ENCODE data around the gene LONRF3. TPM values are rescaled to one million over a fixed set of nuclear protein-coding genes. Genes with fewer than 3 reads are reported as not detected.

LONRF3 gene
- polyA plus RNA-seq, 1 donor (not counting 4 experiments of a cell fraction or from before 2014, with no cell fraction given): not detected

- H3K9ac ChIP-seq (ENCODE audit: control insufficient read depth, extremely low read depth, insufficient read depth, low read length): no peak overlapping the region
- no peaks in the 10 kb centered on the region for H3K27me3 ChIP-seq (ENCODE audit: control insufficient read depth, extremely low read depth, insufficient read depth, low read length)
- no peak for DNase-seq (ENCODE audit: low read depth, low spot score)
- no peak overlapping the region for H3K4me3 ChIP-seq (ENCODE audit: control insufficient read depth in 2 of 3, extremely low read depth in 1 of 3, insufficient read depth in 2 of 3, low read depth in 1 of 3, low read length in 3 of 3)
- no peaks in the 10 kb centered on the region for H4K20me1 ChIP-seq (ENCODE audit: control insufficient read depth, extremely low read depth, insufficient read depth, low read length)
- H3K79me2 ChIP-seq (ENCODE audit: control insufficient read depth, insufficient read depth, low read length): no peaks in the 10 kb centered on the region
- H3K9me3 ChIP-seq (ENCODE audit: control insufficient read depth, low read depth, low read length): no peaks in the 10 kb centered on the region
- TF ChIP-seq, protein P1, sequence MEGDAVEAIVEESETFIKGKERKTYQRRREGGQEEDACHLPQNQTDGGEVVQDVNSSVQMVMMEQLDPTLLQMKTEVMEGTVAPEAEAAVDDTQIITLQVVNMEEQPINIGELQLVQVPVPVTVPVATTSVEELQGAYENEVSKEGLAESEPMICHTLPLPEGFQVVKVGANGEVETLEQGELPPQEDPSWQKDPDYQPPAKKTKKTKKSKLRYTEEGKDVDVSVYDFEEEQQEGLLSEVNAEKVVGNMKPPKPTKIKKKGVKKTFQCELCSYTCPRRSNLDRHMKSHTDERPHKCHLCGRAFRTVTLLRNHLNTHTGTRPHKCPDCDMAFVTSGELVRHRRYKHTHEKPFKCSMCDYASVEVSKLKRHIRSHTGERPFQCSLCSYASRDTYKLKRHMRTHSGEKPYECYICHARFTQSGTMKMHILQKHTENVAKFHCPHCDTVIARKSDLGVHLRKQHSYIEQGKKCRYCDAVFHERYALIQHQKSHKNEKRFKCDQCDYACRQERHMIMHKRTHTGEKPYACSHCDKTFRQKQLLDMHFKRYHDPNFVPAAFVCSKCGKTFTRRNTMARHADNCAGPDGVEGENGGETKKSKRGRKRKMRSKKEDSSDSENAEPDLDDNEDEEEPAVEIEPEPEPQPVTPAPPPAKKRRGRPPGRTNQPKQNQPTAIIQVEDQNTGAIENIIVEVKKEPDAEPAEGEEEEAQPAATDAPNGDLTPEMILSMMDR (optimal IDR thresholded peaks at IDR 0.05 in 1 of 3, IDR thresholded peaks at IDR 0.05 in 1 of 3, conservative IDR thresholded peaks at IDR 0.05 in 1 of 3; ENCODE audit: extremely low read depth in 1 of 3, insufficient read depth in 2 of 3, low read length in 3 of 3): no peak
- TF ChIP-seq EZH2 (IDR thresholded peaks at IDR 0.05; ENCODE audit: low read length): no peak
- no peak overlapping the region for H2AFZ ChIP-seq (ENCODE audit: control insufficient read depth, low read length)
- no peak overlapping the region for H3K4me2 ChIP-seq (ENCODE audit: control insufficient read depth, extremely low read depth, insufficient read depth, low read depth, low read length)
- no peaks in the 10 kb centered on the region for H3K4me1 ChIP-seq (ENCODE audit: control insufficient read depth, extremely low read depth, insufficient read depth, low read length)
- no peak for FAIRE-seq
- no peak overlapping the region for H3K27ac ChIP-seq (ENCODE audit: control insufficient read depth, insufficient read depth, low read length)
- no peaks in the 10 kb centered on the region for H3K36me3 ChIP-seq (ENCODE audit: control insufficient read depth in 2 of 2, extremely low read depth in 1 of 2, insufficient read depth in 2 of 2, low read length in 2 of 2)
- no peaks in the 10 kb centered on the region for H3K9me1 ChIP-seq (ENCODE audit: control insufficient read depth, extremely low read depth, insufficient read depth, low read length)
- dilution Hi-C loops (cut with MboI; ENCODE audit: extremely low pct_ligation_motif_present, low sequenced_read_pairs): no loop called here
Observed at GRCh38 chrX:119007189-119007770, 32.9 kb downstream of the LONRF3 start.

DNA sequence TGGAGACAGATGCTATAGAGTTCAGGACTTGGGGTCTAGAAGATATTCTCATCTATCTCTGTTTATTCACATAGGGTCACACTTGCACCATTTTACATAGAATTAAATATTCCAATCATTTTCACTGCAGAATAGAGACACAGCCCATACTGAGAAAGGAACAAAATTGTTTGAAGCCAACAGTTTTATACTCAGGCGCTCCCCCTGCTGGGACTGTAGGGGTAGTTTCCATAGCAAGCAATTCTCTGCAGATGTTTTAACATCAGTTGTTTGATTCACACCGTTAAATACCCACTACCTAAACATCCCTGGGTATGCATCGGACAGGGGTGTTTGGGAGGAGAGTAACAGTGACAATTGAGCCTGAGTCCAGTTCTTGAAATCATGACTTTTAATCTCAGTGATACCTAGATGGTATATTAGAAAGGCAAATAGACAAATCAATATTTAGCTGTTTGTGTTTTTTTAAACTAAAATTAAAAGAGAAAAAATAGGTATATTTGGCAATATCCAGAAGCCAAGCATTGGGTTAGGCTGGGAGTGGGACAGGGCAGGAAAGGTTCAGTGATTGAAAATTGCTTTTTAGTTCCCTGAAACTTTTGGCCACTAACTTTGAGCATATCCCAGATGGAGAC lies 33.8 kb downstream of the LONRF3 start:
- no peaks in the 10 kb centered on the region for H3K27me3 ChIP-seq (ENCODE audit: control insufficient read depth, extremely low read depth, insufficient read depth, low read length)
- dilution Hi-C loops (cut with MboI; ENCODE audit: extremely low pct_ligation_motif_present, low sequenced_read_pairs): no loop called here
- H3K27ac ChIP-seq (ENCODE audit: control insufficient read depth, insufficient read depth, low read length): no peak overlapping the region
- no peak for DNase-seq (ENCODE audit: low read depth, low spot score)
- H3K4me3 ChIP-seq (ENCODE audit: control insufficient read depth in 2 of 3, extremely low read depth in 1 of 3, insufficient read depth in 2 of 3, low read depth in 1 of 3, low read length in 3 of 3): no peak overlapping the region
- no peak overlapping the region for H2AFZ ChIP-seq (ENCODE audit: control insufficient read depth, low read length)
- no peaks in the 10 kb centered on the region for H3K36me3 ChIP-seq (ENCODE audit: control insufficient read depth in 2 of 2, extremely low read depth in 1 of 2, insufficient read depth in 2 of 2, low read length in 2 of 2)
- FAIRE-seq: no peak
- no peak overlapping the region for H3K4me2 ChIP-seq (ENCODE audit: control insufficient read depth, extremely low read depth, insufficient read depth, low read depth, low read length)
- no peaks in the 10 kb centered on the region for H3K9me3 ChIP-seq (ENCODE audit: control insufficient read depth, low read depth, low read length)
- TF ChIP-seq EZH2 (IDR thresholded peaks at IDR 0.05; ENCODE audit: low read length): no peak
- TF ChIP-seq, protein P1 (optimal IDR thresholded peaks at IDR 0.05 in 1 of 3, IDR thresholded peaks at IDR 0.05 in 1 of 3, conservative IDR thresholded peaks at IDR 0.05 in 1 of 3; ENCODE audit: extremely low read depth in 1 of 3, insufficient read depth in 2 of 3, low read length in 3 of 3): peak; percentile 50 to 70 (median 59)
- no peaks in the 10 kb centered on the region for H3K79me2 ChIP-seq (ENCODE audit: control insufficient read depth, insufficient read depth, low read length)
- H4K20me1 ChIP-seq (ENCODE audit: control insufficient read depth, extremely low read depth, insufficient read depth, low read length): no peaks in the 10 kb centered on the region
- no peak overlapping the region for H3K9ac ChIP-seq (ENCODE audit: control insufficient read depth, extremely low read depth, insufficient read depth, low read length)
- no peaks in the 10 kb centered on the region for H3K9me1 ChIP-seq (ENCODE audit: control insufficient read depth, extremely low read depth, insufficient read depth, low read length)
- no peaks in the 10 kb centered on the region for H3K4me1 ChIP-seq (ENCODE audit: control insufficient read depth, extremely low read depth, insufficient read depth, low read length)
